T-helper 2 cell treated with Interferon-gamma antibody and Interleukin-4, amounts not matched to agents 100 ng/mL and 5 ng/mL, for 36 hours (primary cell): Measurements from ENCODE around the gene SOX13. TPM values are rescaled to one million over a fixed set of nuclear protein-coding genes. Genes with fewer than 3 reads are reported as not detected.

Source experiments
- intact Hi-C: fragments of 100-400 bp; cut with micrococcal nuclease; formaldehyde crosslinking; loops from one replicate; pipeline ENCODE4 v1.15.1; 2023
- total RNA-seq: library from RNA; stranded (reverse); gene quantifications from 2 replicates; pipeline ENCODE4 v1.2.3, GENCODE V29; 2022

SOX13 gene
- total RNA-seq, 1 donor from 2014 or later, result 0.50 TPM

- intact Hi-C loops, result no loop called here
Measured at GRCh38 chr1:204062106-204062505, 10.8 kb upstream of the SOX13 start.

DNA sequence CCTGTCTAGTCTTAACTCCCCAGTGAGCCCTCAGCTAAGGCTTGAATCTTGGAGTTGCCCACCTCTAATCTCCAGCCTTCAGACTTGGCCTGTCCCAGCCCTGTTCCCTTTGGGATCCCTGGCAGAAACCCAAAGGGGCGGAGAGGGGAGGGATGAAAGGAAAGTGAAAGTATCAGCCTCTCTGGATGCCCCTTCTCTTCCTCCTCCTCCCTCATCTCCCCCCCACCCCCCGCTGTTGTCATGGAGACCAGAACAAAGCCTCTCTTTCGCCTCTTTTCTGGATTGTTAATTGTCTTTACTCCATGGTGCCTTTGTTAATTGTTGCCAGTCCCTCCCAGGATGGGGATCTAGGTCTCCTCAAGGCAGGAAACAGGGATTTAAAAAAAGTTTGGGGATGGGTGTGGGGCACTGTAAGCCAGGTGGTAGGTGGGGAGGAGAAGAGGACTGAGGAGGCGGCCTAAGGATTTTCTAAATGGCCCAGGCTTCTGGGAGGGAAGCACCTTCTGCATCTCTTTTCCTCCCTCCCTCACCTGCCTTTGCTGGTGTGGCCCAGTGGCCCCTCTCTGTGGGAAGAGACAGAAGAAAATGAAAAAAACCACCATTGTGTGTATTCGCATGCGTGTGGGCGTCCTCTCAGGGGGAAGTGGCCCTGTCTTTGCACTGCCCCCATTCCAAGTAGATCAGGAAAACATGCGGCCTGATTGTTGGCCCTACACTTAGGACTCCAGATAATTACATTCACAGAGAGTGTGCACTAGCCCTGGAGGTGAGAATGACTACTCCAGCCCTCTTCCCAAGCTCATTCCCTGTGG is 7.5 kb upstream of the SOX13 start:
- intact Hi-C loops, result no loop called here

- intact Hi-C loops, result no loop called here
Measured at GRCh38 chr1:204065986-204066300, 7.0 kb upstream of the SOX13 start.

- intact Hi-C loops, result no loop called here
Measured at GRCh38 chr1:204067935-204068334, 5.0 kb upstream of the SOX13 start.

GRCh38 chr1:204069887-204070286 is 3.0 kb upstream of the SOX13 start:
- intact Hi-C loops, result no loop called here

GRCh38 chr1:204070895-204071294 is 2.0 kb upstream of the SOX13 start:
- intact Hi-C loops, result no loop called here

GRCh38 chr1:204073837-204074273 is 940 bp downstream of the SOX13 start:
- intact Hi-C loops, result no loop called here

GRCh38 chr1:204074274-204075138 is 1.6 kb downstream of the SOX13 start:
- intact Hi-C loops, result no loop called here

DNA sequence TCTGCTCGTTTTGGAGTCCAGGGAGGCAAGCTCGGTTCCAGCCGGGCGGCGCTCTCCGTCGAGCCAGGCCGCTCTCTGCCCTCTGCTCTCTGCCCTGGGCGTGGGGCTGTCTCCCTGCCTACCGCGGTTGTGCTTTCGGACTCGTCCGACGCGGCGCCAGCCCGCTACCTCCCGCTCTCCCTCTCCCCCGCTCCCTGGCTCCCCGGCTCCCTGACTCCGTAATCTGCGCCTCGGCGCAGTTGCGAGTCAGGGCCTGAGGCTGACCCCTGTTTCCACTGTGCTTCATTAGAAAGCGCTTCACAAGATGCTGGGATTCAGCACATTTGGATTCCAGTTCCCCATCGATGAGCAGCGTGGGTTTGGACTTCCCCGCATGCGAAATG is 2.2 kb downstream of the SOX13 start:
- intact Hi-C loops, result no loop called here

DNA sequence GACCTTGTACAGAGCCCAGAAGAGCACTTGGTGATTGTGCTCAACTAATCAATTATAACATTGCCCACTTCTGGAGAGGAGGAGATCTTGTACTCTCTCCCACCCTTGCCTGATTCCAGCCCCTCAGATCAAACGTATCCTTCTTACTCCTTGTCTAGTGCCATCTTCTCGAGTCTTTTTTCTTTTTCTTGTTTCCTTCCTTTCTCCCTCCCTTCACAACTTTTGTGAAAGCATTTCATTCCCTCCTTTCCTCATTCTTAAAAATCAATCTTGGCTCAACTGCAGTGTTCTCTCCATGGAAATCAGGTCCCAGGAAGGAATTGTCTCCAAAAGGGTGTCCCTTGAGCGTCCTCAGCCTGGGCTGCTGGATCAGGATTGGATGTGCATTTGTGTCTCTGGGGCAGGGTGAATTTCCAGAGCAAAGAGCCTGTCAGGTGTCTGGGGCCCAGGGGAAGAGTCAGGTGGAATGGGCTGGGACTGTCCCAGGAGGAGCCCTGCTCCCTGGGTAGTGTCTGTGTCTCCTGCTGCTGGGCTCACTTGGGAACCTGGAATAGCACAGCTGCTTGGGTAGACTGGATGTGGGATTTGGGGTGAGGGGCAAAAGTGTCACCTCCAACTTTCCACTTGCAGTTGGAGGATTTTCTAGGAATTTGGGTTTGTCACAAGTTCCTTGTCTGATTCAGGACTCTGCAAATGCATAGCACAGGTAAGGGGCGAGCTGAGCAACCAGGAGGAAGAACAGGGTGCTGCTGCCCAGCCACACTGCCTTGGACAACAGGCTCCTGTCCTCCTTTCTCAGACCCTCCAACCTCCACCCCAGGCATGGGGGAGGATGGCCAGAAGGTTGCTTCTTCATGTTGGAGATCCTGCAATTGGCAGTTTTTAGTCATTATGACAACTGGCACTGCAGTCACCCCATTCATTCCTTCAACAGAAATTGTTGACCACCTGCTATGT is 3.3 kb downstream of the SOX13 start:
- intact Hi-C loops, result no loop called here

- intact Hi-C loops, result no loop called here
Measured at GRCh38 chr1:204076891-204077290, 4.0 kb downstream of the SOX13 start.

GRCh38 chr1:204077979-204078696 is 5.2 kb downstream of the SOX13 start:
- intact Hi-C loops, result no loop called here

DNA sequence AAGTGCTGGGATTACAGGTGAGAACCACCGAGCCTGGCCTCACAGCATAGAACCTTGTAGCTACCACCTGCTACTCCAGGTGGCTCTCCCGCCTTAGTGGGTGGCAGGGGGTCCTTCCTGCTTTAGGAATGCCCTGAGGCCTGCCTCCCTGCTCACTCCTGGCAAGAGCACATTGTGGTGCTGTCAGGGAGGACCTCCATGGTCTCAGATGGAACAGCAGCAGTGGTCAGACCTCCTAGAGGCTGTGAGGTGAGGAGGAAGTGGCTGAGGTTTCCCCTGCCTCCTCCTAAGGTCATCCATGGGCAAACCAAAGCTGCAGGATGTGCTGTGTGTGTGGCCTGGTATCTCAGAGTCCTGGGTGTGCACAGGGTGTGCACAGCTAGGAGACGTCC is 6.7 kb downstream of the SOX13 start:
- intact Hi-C loops, result no loop called here

DNA sequence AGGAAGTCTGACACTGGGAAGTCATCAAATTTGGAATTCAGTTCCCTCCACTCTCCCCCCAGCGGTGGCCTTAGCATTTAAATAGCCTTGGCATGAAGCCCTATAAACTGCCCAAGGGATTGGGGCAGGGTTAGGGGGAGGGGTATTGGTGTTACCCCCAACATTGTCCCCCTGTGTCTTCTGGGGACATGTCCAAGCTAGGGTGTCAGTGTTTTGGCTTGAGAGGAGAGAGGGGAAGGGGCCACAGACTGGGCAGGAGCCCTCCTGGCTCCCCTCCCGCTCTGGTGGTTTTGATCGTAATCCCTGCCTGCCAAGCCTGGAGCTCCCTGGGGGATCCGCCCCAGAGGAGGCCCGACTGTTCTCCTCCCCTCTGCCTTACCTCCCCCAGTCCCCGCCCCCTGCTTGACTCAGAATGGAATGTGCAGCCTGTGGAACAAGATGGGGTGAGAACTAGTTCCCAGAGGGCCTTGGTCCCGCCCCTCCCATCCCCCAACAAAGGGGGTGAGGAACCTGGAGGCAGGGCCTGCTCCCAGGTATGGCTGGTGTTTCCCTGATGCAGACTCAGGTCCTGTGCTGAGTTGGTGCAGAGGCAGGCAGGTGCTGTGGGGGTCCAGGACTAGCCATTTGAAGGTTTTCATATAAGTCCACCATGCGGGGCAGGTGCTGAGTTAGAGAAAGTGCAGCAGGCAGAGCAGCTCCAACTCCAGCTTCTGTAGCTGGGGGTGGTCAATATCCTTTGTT is 7.4 kb downstream of the SOX13 start:
- intact Hi-C loops, result no loop called here

GRCh38 chr1:204081164-204081790 is 8.4 kb downstream of the SOX13 start:
- intact Hi-C loops, result no loop called here

GRCh38 chr1:204081791-204082513 is 9.0 kb downstream of the SOX13 start:
- intact Hi-C loops, result no loop called here

- intact Hi-C loops, result no loop called here
Measured at GRCh38 chr1:204083491-204083890, 10.6 kb downstream of the SOX13 start.

DNA sequence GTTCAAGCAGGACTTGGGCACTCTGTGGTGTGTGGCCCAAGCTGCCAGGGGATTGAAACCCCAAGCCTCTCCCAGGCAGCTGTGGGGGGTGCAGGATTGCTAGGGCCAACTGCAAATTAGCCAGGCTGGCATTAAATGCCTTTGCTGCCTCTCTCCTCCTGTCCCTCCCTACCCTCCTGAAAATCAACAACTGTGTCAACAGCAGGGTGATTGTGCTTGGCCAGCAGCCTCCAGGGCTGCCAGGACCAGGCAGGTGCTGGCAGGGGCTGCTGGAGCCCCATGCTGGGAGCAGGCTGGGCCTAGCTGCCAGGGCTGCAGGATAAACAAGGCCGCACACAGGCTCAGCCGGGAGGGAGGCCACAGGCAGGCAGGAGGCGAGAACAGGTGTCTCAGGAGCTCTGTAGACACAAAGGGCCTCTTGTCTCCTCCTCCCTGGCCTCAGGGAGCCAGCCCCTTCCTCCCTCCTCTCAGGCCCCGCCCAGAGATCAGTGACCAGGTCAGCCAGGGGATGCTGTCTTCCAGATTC is 11.4 kb downstream of the SOX13 start:
- intact Hi-C loops, result no loop called here

GRCh38 chr1:204085876-204086275 is 13.0 kb downstream of the SOX13 start:
- intact Hi-C loops, result no loop called here
